CD4-positive, alpha-beta T cell (primary cell): ENCODE results near the gene HPCAL1. TPM values are rescaled to one million over a fixed set of nuclear protein-coding genes. Genes with fewer than 3 reads are reported as not detected.

Source experiments
- ATAC-seq: fragments of 200-7000 bp; cut with Tn5 transposase; one replicate; pipeline ENCODE4 v1.10.0; 2022; ENCODE audit warnings: mild to moderate bottlenecking; ENCODE audit not compliant: poor library complexity
- CTCF ChIA-PET: fragments of 350-600 bp; sonication (Branson Sonifier 250); formaldehyde crosslinking; loops from one replicate; lab custom pipeline; 2021; ENCODE audit warnings: antibody characterized with exemption, inconsistent platforms; lab: Charles Lee
- POLR2A ChIA-PET: fragments of 350-600 bp; sonication (Branson Sonifier 250); formaldehyde crosslinking; loops from one replicate; lab custom pipeline; 2021; ENCODE audit warnings: antibody characterized with exemption, inconsistent platforms; lab: Charles Lee
- DNase-seq, 14 experiments: peaks; one replicate each; pipeline ENCODE4 v3.0.0-alpha.2; 2013 to 2020; ENCODE audit warnings: mixed read lengths in 2 of 14
- H3K27ac ChIP-seq, 2 donors: one replicate each; pipeline versions ENCODE4 v1.5.1 to v1.7.0; 2013; ENCODE audit warnings: low read length in 2 of 2, low read depth in 1 of 2, mild to moderate bottlenecking in 1 of 2
- H3K27me3 ChIP-seq, 2 experiments: 1 replicate in 1 of 2; 2 replicates in 1 of 2; pipeline versions ENCODE4 v1.6.1 to v1.7.0; 2013; ENCODE audit warnings: low read length in 2 of 2, control low read depth in 1 of 2, mild to moderate bottlenecking in 1 of 2, moderate library complexity in 1 of 2; ENCODE audit not compliant: insufficient read depth in 2 of 2, control insufficient read depth in 1 of 2
- H3K36me3 ChIP-seq: one replicate; pipeline ENCODE4 v1.6.1; 2013; ENCODE audit warnings: low read length, control low read depth; ENCODE audit not compliant: insufficient read depth
- H3K4me1 ChIP-seq: one replicate; pipeline ENCODE4 v1.6.1; 2013; ENCODE audit warnings: low read length, control low read depth; ENCODE audit not compliant: insufficient read depth
- H3K4me3 ChIP-seq: one replicate; pipeline ENCODE4 v1.5.1; 2013; ENCODE audit warnings: mild to moderate bottlenecking, low read length, moderate library complexity
- H3K9me3 ChIP-seq, 2 experiments: 1 replicate in 1 of 2; 2 replicates in 1 of 2; pipeline versions ENCODE4 v1.6.1 to v1.7.0; 2013; ENCODE audit warnings: low read length in 2 of 2, mild to moderate bottlenecking in 2 of 2, control low read depth in 1 of 2, moderate library complexity in 1 of 2; ENCODE audit not compliant: control insufficient read depth in 1 of 2, insufficient read depth in 1 of 2
- H3K27ac Mint-ChIP-seq: one replicate; pipeline ENCODE4 v1.8.0; 2020; ENCODE audit warnings: mixed read lengths
- H3K27me3 Mint-ChIP-seq: one replicate; pipeline ENCODE4 v1.8.0; 2021; ENCODE audit warnings: mixed read lengths
- H3K36me3 Mint-ChIP-seq: one replicate; pipeline ENCODE4 v1.8.0; 2021; ENCODE audit warnings: low read depth, mixed read lengths
- H3K4me1 Mint-ChIP-seq: one replicate; pipeline ENCODE4 v1.8.0; 2021; ENCODE audit warnings: low read depth, mixed read lengths
- H3K4me3 Mint-ChIP-seq: one replicate; pipeline ENCODE4 v1.8.0; 2020; ENCODE audit warnings: mild to moderate bottlenecking, mixed read lengths
- H3K9me3 Mint-ChIP-seq: one replicate; pipeline ENCODE4 v1.8.0; 2020; ENCODE audit warnings: mixed read lengths
- CTCF ChIP-seq: fragments of 200-600 bp; IDR thresholded peaks from one replicate; pipeline ENCODE4 v1.8.0; 2022; ENCODE audit warnings: antibody characterized with exemption, mild to moderate bottlenecking
- intact Hi-C, 2 experiments: fragments of 100-400 bp; cut with DNase I in 1 of 2; cut with micrococcal nuclease in 1 of 2; formaldehyde crosslinking; loops; one replicate each; pipeline versions ENCODE4 v1.15.1 to v1.9.0; 2023 to 2025; cut with DNase I, micrococcal nuclease
- total RNA-seq, 174 experiments: library from RNA in 2 of 174; stranded (reverse) in 2 of 174; gene quantifications; one replicate each; pipeline ENCODE4 v1.2.3 and lab custom pipeline; 2021 to 2026

HPCAL1 gene
- total RNA-seq, 2 experiments from 2014 or later: 24.9 to 27.9 TPM

DNA sequence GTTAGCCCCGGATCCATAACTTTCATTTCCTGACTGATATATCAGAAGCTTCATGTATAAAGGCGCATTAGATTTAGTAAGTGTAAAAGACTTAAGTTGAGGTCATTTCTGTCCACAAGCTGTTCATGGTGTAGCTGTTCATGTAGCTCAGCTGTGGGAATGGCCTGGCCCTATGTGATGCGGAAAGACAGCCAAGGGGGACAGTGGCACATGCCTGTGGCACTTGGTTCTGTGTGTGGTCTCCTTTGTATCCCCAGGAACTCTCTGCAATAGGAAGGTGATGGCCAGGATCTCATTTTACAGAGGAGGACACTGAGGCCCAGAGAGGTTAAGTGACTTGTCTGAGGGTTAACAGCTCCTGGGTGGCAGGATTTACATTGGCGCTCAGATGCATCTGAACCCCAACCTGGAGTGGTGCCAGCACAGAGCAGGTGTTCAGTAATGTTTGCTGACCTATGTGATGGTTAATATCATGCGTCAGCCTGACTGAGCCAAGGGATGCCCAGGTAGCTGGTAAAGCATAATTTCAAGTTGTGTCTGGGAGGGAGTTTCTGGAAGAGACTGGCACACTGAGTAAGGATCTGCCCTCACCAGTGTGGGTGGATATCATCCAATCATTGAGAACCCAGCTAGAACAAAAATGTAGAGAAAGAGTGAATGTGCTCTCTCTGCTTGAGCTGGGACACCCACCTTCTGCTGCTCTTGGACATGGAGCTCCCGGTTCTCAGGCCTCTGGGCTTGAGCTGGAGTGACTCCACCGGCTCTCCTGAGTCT lies 25.4 kb downstream of the HPCAL1 start:
- TF ChIP-seq CTCF: no peak
- H3K36me3 ChIP-seq: peaks cover 2% of the 10 kb centered on the region
- ChIA-PET CTCF (interaction anchor here (1.0 to 6.3 kb wide), 3 partner anchors 12 to 107 kb away, joined by 3 to 70 read pairs (median 3); partner anchors contain the start of gene HPCAL1), POLR2A (interaction anchor here (1.6 to 11.1 kb wide), 5 partner anchors 11 to 80 kb away, joined by 4 to 230 read pairs (median 51); partner anchors contain the start of gene HPCAL1)
- no peaks in the 10 kb centered on the region for H3K9me3 ChIP-seq
- no peak overlapping the region for H3K4me3 ChIP-seq
- ATAC-seq (no peak), DNase-seq (peak in 7 of 14 experiments; percentile 9 to 52 (median 30))
- H3K4me1 Mint-ChIP-seq: peaks cover 97% of the 10 kb centered on the region
- H3K4me1 ChIP-seq: peaks cover 87% of the 10 kb centered on the region
- H3K27ac ChIP-seq: peak overlapping the region; percentile 90 to 95
- no peaks in the 10 kb centered on the region for H3K27me3 ChIP-seq
- intact Hi-C loops: loop anchor here in 1 of 2 experiments (2.0 kb wide), 1 partner anchor 23 kb away; no protein-coding TSS in a partner anchor
- H3K4me3 Mint-ChIP-seq: peak overlapping the region; percentile 58
- H3K9me3 Mint-ChIP-seq: no peaks in the 10 kb centered on the region
- H3K27ac Mint-ChIP-seq: peak overlapping the region; percentile 94
- H3K36me3 Mint-ChIP-seq: peaks cover 13% of the 10 kb centered on the region
- H3K27me3 Mint-ChIP-seq: no peaks in the 10 kb centered on the region

DNA sequence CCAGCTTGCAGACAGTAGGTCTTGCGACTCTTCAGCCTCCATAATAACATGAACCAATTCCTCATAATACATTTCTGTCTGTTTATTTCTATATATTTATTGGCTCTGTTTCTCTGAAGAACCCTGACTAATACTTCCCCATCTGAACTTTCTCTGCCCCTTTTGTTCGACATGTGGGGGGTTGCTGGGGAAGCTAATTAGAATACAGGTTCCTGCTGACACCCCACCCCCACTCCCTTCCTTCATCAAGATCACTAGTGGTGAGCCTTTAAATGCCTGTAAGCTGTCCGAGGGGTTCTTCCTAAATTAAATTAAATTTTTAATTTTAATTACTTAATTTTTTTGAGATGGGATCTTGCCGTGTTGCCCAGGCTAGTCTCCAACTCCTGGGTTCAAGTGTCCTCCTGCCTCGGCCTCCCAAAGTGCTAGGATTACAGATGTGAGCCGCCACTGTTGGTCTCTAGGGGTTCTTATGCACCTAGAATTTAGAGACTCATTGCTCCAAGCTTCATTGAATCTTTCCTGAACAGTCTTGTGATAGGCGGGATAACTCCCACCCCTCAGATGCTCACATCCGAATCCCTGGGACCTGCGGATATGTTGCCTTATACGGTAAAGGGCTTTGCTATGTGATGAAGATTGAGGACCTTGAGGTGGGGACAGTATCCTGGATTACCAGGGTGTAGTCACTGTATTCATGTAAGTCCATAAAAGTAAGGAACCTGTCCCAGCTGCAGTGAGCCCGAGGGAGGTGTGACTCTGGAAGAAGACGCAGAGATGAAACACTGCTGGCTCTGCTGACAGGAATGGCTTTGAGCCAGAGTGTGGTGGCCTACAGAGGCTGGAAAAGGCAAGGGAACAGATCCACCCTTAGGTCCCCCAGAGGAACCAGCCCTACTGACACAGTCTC lies 26.2 kb downstream of the HPCAL1 start:
- peaks cover 97% of the 10 kb centered on the region for H3K4me1 Mint-ChIP-seq
- H3K4me3 ChIP-seq: peak overlapping the region; percentile 74
- H3K27me3 Mint-ChIP-seq: no peaks in the 10 kb centered on the region
- peak overlapping the region; percentile 91 for H3K4me3 Mint-ChIP-seq
- no peaks in the 10 kb centered on the region for H3K27me3 ChIP-seq
- peaks cover 18% of the 10 kb centered on the region for H3K36me3 Mint-ChIP-seq
- no peaks in the 10 kb centered on the region for H3K9me3 ChIP-seq
- no peak for ATAC-seq
- intact Hi-C loops: loop anchor here in 1 of 2 experiments (2.0 kb wide), 1 partner anchor 24 kb away; no protein-coding TSS in a partner anchor
- peak overlapping the region; percentile 90 to 95 for H3K27ac ChIP-seq
- peaks cover 2% of the 10 kb centered on the region for H3K36me3 ChIP-seq
- H3K27ac Mint-ChIP-seq: peak overlapping the region; percentile 94
- no peak for TF ChIP-seq CTCF
- peak in 1 of 14 experiments; percentile 26 for DNase-seq
- CTCF ChIA-PET: interaction anchor here (1.0 to 6.3 kb wide), 5 partner anchors 11 to 106 kb away, joined by 3 to 70 read pairs (median 5); partner anchors contain the start of gene HPCAL1
- H3K4me1 ChIP-seq: peaks cover 90% of the 10 kb centered on the region
- POLR2A ChIA-PET: interaction anchor here (0.9 to 11.1 kb wide), 8 partner anchors 11 to 285 kb away, joined by 3 to 230 read pairs (median 9); partner anchors contain the start of genes HPCAL1 and ODC1
- no peaks in the 10 kb centered on the region for H3K9me3 Mint-ChIP-seq

DNA sequence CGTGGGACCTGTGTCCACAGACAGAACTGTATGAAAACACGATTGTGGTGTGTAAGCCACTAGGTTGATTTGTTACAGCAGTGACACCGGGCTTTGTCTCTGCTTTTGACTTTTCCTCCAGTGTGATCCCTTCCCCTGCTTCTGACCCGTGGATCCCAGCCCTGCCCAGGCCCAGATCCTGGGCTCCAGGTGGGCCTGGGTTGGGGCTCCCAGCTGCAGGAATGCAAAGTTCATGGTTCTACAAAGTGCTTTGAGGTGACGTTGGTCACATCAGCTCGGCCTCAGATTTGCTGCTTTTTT lies 26.8 kb downstream of the HPCAL1 start:
- peak overlapping the region; percentile 91 for H3K4me3 Mint-ChIP-seq
- peaks cover 91% of the 10 kb centered on the region for H3K4me1 Mint-ChIP-seq
- H3K27ac Mint-ChIP-seq: peak overlapping the region; percentile 94
- H3K27me3 Mint-ChIP-seq: no peaks in the 10 kb centered on the region
- ATAC-seq (no peak), DNase-seq (peak in 3 of 14 experiments; percentile 4 to 38 (median 31))
- H3K9me3 Mint-ChIP-seq: no peaks in the 10 kb centered on the region
- Histone ChIP-seq H3K4me1 (peaks cover 86% of the 10 kb centered on the region), H3K36me3 (peaks cover 2% of the 10 kb centered on the region), H3K4me3 (peak overlapping the region; percentile 74), H3K9me3 (no peaks in the 10 kb centered on the region), H3K27me3 (no peaks in the 10 kb centered on the region), H3K27ac (peak overlapping the region; percentile 90 to 95)
- intact Hi-C loops: loop anchor here in 1 of 2 experiments (2.0 kb wide), 1 partner anchor 25 kb away; no protein-coding TSS in a partner anchor
- H3K36me3 Mint-ChIP-seq: peaks cover 18% of the 10 kb centered on the region
- ChIA-PET CTCF (interaction anchor here (1.3 to 6.3 kb wide), 3 partner anchors 12 to 79 kb away, joined by 5 to 70 read pairs (median 6); partner anchors contain the start of gene HPCAL1), POLR2A (interaction anchor here (0.9 to 11.1 kb wide), 9 partner anchors 23 to 285 kb away, joined by 3 to 230 read pairs (median 7); partner anchors contain the start of genes HPCAL1 and ODC1)
- no peak for TF ChIP-seq CTCF
